ENCODE measurements around the gene FIG4. TPM values are rescaled to one million over a fixed set of nuclear protein-coding genes. Genes with fewer than 3 reads are reported as not detected.
"Not testable (repeated sequence)": the region's sequence is repeated elsewhere in the genome, so short reads cannot be mapped to it uniquely, and the experiment has no call there.

FIG4 gene
- total and polyA plus RNA-seq, 2 donors (not counting 1 experiment from before 2014, with no cell fraction given) = 21.1 to 38.3 TPM

GRCh38 chr6:109770047-109770446, 79.0 kb downstream of the FIG4 start:
- TF ChIP-seq CTCF (conservative IDR thresholded peaks at IDR 0.05 in 1 of 2, IDR thresholded peaks at IDR 0.05 in 1 of 2; ENCODE audit: low read depth in 1 of 2, low read length in 2 of 2) (no peak), EZH2 (IDR thresholded peaks at IDR 0.05; ENCODE audit: low read length, missing control alignments) (no peak)
- Histone ChIP-seq H3K4me2 (ENCODE audit: extremely low read depth, insufficient read depth, low read length) (no peak overlapping the region), H4K20me1 (ENCODE audit: control insufficient read depth, extremely low read depth, insufficient read depth, low read length) (no peaks in the 10 kb centered on the region)

GRCh38 chr6:109770779-109771178, 79.7 kb downstream of the FIG4 start:
- H3K79me2 ChIP-seq (ENCODE audit: control insufficient read depth, insufficient read depth, low read length) = no peaks in the 10 kb centered on the region
- H3K4me3 ChIP-seq (replicated peaks in 1 of 4; ENCODE audit: control extremely low read depth in 1 of 4, insufficient read depth in 1 of 4, low read depth in 3 of 4, low read length in 4 of 4) = no peak overlapping the region
- no peaks in the 10 kb centered on the region for H4K20me1 ChIP-seq (ENCODE audit: control insufficient read depth, extremely low read depth, insufficient read depth, low read length)
- H3K9me3 ChIP-seq (ENCODE audit: control insufficient read depth, insufficient read depth, low read depth, low read length) = no peaks in the 10 kb centered on the region
- no peak overlapping the region for H3K27ac ChIP-seq (ENCODE audit: insufficient read depth, low read length)
- peaks cover 5% of the 10 kb centered on the region for H3K4me1 ChIP-seq (ENCODE audit: control insufficient read depth, extremely low read depth, insufficient read depth, low read length)
- H3K4me2 ChIP-seq (ENCODE audit: extremely low read depth, insufficient read depth, low read length) = no peak overlapping the region
- H3K27me3 ChIP-seq (ENCODE audit: control insufficient read depth, insufficient read depth, low read length) = no peaks in the 10 kb centered on the region
- H3K9ac ChIP-seq (ENCODE audit: insufficient read depth, low read length) = no peak overlapping the region
- H3K36me3 ChIP-seq (ENCODE audit: control insufficient read depth, insufficient read depth, low read length) = no peaks in the 10 kb centered on the region
- TF ChIP-seq CTCF (conservative IDR thresholded peaks at IDR 0.05 in 1 of 2, IDR thresholded peaks at IDR 0.05 in 1 of 2; ENCODE audit: low read depth in 1 of 2, low read length in 2 of 2) (no peak), EZH2 (IDR thresholded peaks at IDR 0.05; ENCODE audit: low read length, missing control alignments) (no peak)
- no peak overlapping the region for H2AFZ ChIP-seq (ENCODE audit: low read length)
- DNase-seq (ENCODE audit: low read depth in 2 of 2) = no peak

More at GRCh38 chr6:109770047-109770446, 79.0 kb downstream of the FIG4 start:
- Histone ChIP-seq H3K9me3 (ENCODE audit: control insufficient read depth, insufficient read depth, low read depth, low read length) (no peaks in the 10 kb centered on the region), H3K27ac (ENCODE audit: insufficient read depth, low read length) (no peak overlapping the region), H3K4me1 (ENCODE audit: control insufficient read depth, extremely low read depth, insufficient read depth, low read length) (peaks cover 5% of the 10 kb centered on the region), H3K4me3 (replicated peaks in 1 of 4; ENCODE audit: control extremely low read depth in 1 of 4, insufficient read depth in 1 of 4, low read depth in 3 of 4, low read length in 4 of 4) (no peak overlapping the region), H3K9ac (ENCODE audit: insufficient read depth, low read length) (no peak overlapping the region), H3K36me3 (ENCODE audit: control insufficient read depth, insufficient read depth, low read length) (no peaks in the 10 kb centered on the region), H2AFZ (ENCODE audit: low read length) (no peak overlapping the region), H3K79me2 (ENCODE audit: control insufficient read depth, insufficient read depth, low read length) (no peaks in the 10 kb centered on the region), H3K27me3 (ENCODE audit: control insufficient read depth, insufficient read depth, low read length) (no peaks in the 10 kb centered on the region)
- no peak for DNase-seq (ENCODE audit: low read depth in 2 of 2)

GRCh38 chr6:109771939-109772755, 81.1 kb downstream of the FIG4 start:
- H3K9me3 ChIP-seq (ENCODE audit: control insufficient read depth, insufficient read depth, low read depth, low read length); H3K4me2 ChIP-seq (ENCODE audit: extremely low read depth, insufficient read depth, low read length); H3K79me2 ChIP-seq (ENCODE audit: control insufficient read depth, insufficient read depth, low read length); H3K36me3 ChIP-seq (ENCODE audit: control insufficient read depth, insufficient read depth, low read length); H3K4me1 ChIP-seq (ENCODE audit: control insufficient read depth, extremely low read depth, insufficient read depth, low read length); H3K9ac ChIP-seq (ENCODE audit: insufficient read depth, low read length); H4K20me1 ChIP-seq (ENCODE audit: control insufficient read depth, extremely low read depth, insufficient read depth, low read length); H3K27me3 ChIP-seq (ENCODE audit: control insufficient read depth, insufficient read depth, low read length); H3K27ac ChIP-seq (ENCODE audit: insufficient read depth, low read length); H2AFZ ChIP-seq (ENCODE audit: low read length); DNase-seq (ENCODE audit: low read depth in 2 of 2); H3K4me3 ChIP-seq (replicated peaks in 1 of 4; ENCODE audit: control extremely low read depth in 1 of 4, insufficient read depth in 1 of 4, low read depth in 3 of 4, low read length in 4 of 4): not testable (repeated sequence)
